Measurements from ENCODE around the gene GRID2IP.
A peak's percentile ranks its signal among the peaks of the same experiment; 100 is the strongest.

Gene GRID2IP

DNA sequence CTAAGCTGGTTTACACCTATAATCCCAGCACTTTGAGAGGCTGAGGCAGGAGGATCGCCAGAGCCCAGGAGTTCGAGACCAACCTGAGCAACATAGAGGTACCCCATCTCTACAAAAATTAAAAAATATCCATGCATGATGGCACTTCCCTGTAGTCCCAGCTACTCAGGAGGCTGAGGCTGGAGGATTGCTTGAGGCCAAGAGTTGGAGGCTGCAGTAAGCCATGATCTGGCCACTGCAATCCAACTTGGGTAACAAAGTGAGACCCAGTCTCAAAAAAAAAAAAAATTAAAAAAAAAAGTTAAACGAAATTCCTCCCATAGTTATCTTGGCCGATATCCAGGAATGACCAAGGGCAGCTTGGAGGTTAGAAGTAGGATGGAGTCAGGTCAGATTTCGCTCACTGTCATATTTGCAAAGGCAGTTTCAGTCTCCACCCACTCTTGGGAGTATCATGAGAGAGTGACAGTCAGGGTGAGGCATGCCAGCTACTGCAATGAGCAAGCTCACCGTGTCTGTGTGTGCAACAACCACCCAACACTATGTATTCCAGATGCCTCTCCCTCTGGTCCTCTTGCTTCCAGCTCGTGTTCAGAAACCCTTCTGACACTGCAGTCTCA is 20.0 kb upstream of the GRID2IP start:
- TF ChIP-seq, protein P1, sequence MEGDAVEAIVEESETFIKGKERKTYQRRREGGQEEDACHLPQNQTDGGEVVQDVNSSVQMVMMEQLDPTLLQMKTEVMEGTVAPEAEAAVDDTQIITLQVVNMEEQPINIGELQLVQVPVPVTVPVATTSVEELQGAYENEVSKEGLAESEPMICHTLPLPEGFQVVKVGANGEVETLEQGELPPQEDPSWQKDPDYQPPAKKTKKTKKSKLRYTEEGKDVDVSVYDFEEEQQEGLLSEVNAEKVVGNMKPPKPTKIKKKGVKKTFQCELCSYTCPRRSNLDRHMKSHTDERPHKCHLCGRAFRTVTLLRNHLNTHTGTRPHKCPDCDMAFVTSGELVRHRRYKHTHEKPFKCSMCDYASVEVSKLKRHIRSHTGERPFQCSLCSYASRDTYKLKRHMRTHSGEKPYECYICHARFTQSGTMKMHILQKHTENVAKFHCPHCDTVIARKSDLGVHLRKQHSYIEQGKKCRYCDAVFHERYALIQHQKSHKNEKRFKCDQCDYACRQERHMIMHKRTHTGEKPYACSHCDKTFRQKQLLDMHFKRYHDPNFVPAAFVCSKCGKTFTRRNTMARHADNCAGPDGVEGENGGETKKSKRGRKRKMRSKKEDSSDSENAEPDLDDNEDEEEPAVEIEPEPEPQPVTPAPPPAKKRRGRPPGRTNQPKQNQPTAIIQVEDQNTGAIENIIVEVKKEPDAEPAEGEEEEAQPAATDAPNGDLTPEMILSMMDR (IDR thresholded peaks at IDR 0.05; ENCODE audit: low read depth, low read length, missing control alignments), result no peak
- no peak overlapping the region for H3K4me3 ChIP-seq (ENCODE audit: low read depth, low read length)
- DNase-seq (ENCODE audit: low read depth), result peak; percentile 21

- no peak overlapping the region for H3K4me3 ChIP-seq (ENCODE audit: low read depth, low read length)
Measured at GRCh38 chr7:6567886-6568285, 16.6 kb upstream of the GRID2IP start.

DNA sequence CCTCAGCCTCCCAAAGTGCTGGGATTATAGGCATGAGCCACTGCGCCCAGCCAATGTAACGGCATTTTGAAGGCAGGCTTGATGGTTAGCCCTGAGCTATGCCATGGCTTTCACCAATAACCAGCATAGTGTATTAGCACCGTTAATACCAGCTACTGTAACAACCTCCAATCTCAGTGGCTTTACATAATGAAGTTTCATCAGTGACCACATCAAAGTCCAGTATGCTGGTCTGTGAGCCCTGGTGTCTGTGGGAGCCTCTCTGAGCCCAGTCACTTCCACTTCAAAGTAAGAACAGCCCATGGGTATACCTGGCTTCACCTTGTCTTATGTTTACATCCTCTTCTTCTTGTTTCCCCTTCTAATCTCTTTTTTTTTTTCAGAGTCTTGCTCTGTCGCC is 14.4 kb upstream of the GRID2IP start:
- TF ChIP-seq, protein P1 (IDR thresholded peaks at IDR 0.05; ENCODE audit: low read depth, low read length, missing control alignments), result no peak
- H3K4me3 ChIP-seq (ENCODE audit: low read depth, low read length), result no peak overlapping the region
- no peak for DNase-seq (ENCODE audit: low read depth)

More at GRCh38 chr7:6567886-6568285, 16.6 kb upstream of the GRID2IP start:
- DNase-seq (ENCODE audit: low read depth), result no peak
- TF ChIP-seq, protein P1 (IDR thresholded peaks at IDR 0.05; ENCODE audit: low read depth, low read length, missing control alignments), result no peak

DNA sequence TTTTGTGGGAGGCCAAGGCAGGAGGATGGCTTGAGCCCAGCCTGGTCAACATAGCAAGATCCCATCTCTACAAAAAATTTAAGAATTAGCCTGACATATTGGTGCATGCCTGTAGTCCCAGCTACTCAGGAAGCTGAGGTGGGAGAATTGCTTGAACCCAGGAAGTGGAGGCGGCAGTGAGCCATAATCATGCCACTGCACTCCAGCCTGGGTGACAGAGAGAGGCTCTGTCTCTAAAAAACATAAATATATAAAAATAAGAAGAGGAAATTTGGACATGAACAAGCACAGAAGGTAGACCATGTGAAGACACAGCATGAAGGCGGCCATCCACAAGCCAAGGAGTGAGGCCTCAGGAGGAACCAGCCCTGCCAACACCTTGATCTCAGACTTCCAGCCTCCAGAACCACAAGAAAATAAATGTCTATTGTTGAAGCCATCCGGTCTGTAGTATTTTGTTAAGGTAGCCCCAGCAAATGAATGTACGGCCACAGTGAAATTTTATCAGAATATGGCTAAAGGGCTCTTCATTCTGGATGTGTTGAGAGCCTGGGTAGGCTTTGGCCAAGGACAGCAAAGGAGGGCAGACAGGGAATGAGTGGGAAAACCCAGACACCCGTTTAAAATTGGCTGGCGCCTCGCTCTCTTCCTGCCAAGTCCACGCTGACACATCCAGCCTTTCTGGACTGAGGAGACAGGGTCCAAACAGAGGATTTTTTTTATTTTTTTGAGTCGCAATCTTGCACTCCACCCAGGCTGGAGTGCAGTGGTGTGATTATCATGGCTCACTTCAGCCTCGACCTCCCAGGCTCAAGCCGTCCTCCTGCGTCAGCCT is 12.9 kb upstream of the GRID2IP start:
- H3K4me3 ChIP-seq (ENCODE audit: low read depth, low read length), result no peak overlapping the region
- TF ChIP-seq, protein P1 (IDR thresholded peaks at IDR 0.05; ENCODE audit: low read depth, low read length, missing control alignments), result no peak
- no peak for DNase-seq (ENCODE audit: low read depth)

GRCh38 chr7:6562106-6562505 is 10.8 kb upstream of the GRID2IP start:
- DNase-seq (ENCODE audit: low read depth), result no peak
- no peak overlapping the region for H3K4me3 ChIP-seq (ENCODE audit: low read depth, low read length)
- TF ChIP-seq, protein P1 (IDR thresholded peaks at IDR 0.05; ENCODE audit: low read depth, low read length, missing control alignments), result no peak

GRCh38 chr7:6559896-6560295 is 8.6 kb upstream of the GRID2IP start:
- TF ChIP-seq, protein P1 (IDR thresholded peaks at IDR 0.05; ENCODE audit: low read depth, low read length, missing control alignments), result no peak
- DNase-seq (ENCODE audit: low read depth), result no peak
- no peak overlapping the region for H3K4me3 ChIP-seq (ENCODE audit: low read depth, low read length)
